Lower leg skin (tissue), 4 donors: ENCODE data around the gene TMPRSS6. TPM values are rescaled to one million over a fixed set of nuclear protein-coding genes. Genes with fewer than 3 reads are reported as not detected.

Source experiments
- DNase-seq, 2 donors: peaks; one replicate each; pipeline ENCODE4 v3.0.0-alpha.2; 2019; ENCODE audit warnings: low spot score in 2 of 2
- H3K4me3 ChIP-seq: fragments of 200-600 bp; sonication (generic); 2 replicates; pipeline ENCODE4 v1.5.1; 2017; ENCODE audit warnings: mild to moderate bottlenecking, low read depth; ENCODE audit not compliant: poor library complexity, severe bottlenecking
- CTCF ChIP-seq, 3 donors: fragments of 450-650 bp; IDR thresholded peaks; one replicate each; pipeline ENCODE4 v1.5.1; 2016; ENCODE audit warnings: antibody characterized with exemption in 3 of 3, mild to moderate bottlenecking in 3 of 3, moderate library complexity in 2 of 3
- POLR2A ChIP-seq, 2 donors: fragments of 450-650 bp; IDR thresholded peaks; one replicate each; pipeline ENCODE4 v1.6.1; 2016 to 2017; ENCODE audit warnings: antibody characterized with exemption in 2 of 2, mild to moderate bottlenecking in 1 of 2, moderate library complexity in 1 of 2
- WGBS, 2 donors: methylation state at CpG; one replicate each; pipeline ENCODE4 v1.1.5; 2018; 5-methylcytosine and 5-hydroxymethylcytosine counted together
- intact Hi-C: fragments of 100-400 bp; cut with DNase I; formaldehyde crosslinking; loops from one replicate; pipeline ENCODE4 v1.15.0; 2023; ENCODE audit warnings: low total_unique reads
- total RNA-seq, 4 donors: library from RNA; depleted of rRNA; stranded (reverse); fragments of >200 nt; gene quantifications; one replicate each; pipeline ENCODE4 v1.1.0, GENCODE V29; 2016

TMPRSS6 gene
- total RNA-seq, 4 donors from 2014 or later, result 0.65 to 7.5 (median 2.8) TPM

GRCh38 chr22:37032134-37032534 is 77.4 kb downstream of the TMPRSS6 start:
- DNase-seq, result no peak
- H3K4me3 ChIP-seq, result no peak overlapping the region
- 46 to 53% methylated on average over 2 of the region's 2 CpGs for WGBS, 2 donors
- intact Hi-C loops, result no loop called here
- no peak for TF ChIP-seq CTCF (IDR thresholded peaks at IDR 0.05)
- no peak for TF ChIP-seq POLR2A (IDR thresholded peaks at IDR 0.05)

- 78 to 80% methylated on average over 14 of the region's 14 CpGs for WGBS, 2 donors
- intact Hi-C loops, result no loop called here
- H3K4me3 ChIP-seq, result no peak overlapping the region
- no peak for DNase-seq
- TF ChIP-seq POLR2A (IDR thresholded peaks at IDR 0.05) (no peak), CTCF (IDR thresholded peaks at IDR 0.05) (no peak)
Observed at GRCh38 chr22:37030560-37031281, 78.8 kb downstream of the TMPRSS6 start.

GRCh38 chr22:37028692-37029674 is 80.5 kb downstream of the TMPRSS6 start:
- TF ChIP-seq CTCF (IDR thresholded peaks at IDR 0.05) (no peak), POLR2A (IDR thresholded peaks at IDR 0.05) (no peak)
- intact Hi-C loops, result no loop called here

GRCh38 chr22:37027556-37027955 is 82.0 kb downstream of the TMPRSS6 start:
- WGBS, 2 donors, result 93 to 95% methylated on average over 7 of the region's 7 CpGs
- no peak for TF ChIP-seq CTCF (IDR thresholded peaks at IDR 0.05)
- TF ChIP-seq POLR2A (IDR thresholded peaks at IDR 0.05), result no peak
- DNase-seq, result no peak
- no peak overlapping the region for H3K4me3 ChIP-seq
- intact Hi-C loops, result no loop called here

More at GRCh38 chr22:37028692-37029674, 80.5 kb downstream of the TMPRSS6 start:
- 88 to 90% methylated on average over 22 of the region's 22 CpGs for WGBS, 2 donors
- DNase-seq, result no peak
- H3K4me3 ChIP-seq, result no peak overlapping the region

- intact Hi-C loops, result no loop called here
- no peak for DNase-seq
- WGBS, 2 donors, result 69 to 74% methylated on average over 5 of the region's 5 CpGs
- TF ChIP-seq POLR2A (IDR thresholded peaks at IDR 0.05), result no peak
- no peak for TF ChIP-seq CTCF (IDR thresholded peaks at IDR 0.05)
- no peak overlapping the region for H3K4me3 ChIP-seq
Observed at GRCh38 chr22:37026325-37026724, 83.2 kb downstream of the TMPRSS6 start.
